Activated CD4-positive, alpha-beta memory T cell treated with anti-CD3 and anti-CD28 coated beads for 36 hours (primary cell): Measurements from ENCODE around the gene CDH23. TPM values are rescaled to one million over a fixed set of nuclear protein-coding genes. Genes with fewer than 3 reads are reported as not detected.

Source experiments
- CTCF ChIA-PET: fragments of 350-600 bp; sonication (Branson Sonifier 250); formaldehyde crosslinking; loops from one replicate; lab custom pipeline; 2021; ENCODE audit warnings: antibody characterized with exemption, inconsistent platforms; lab: Charles Lee
- POLR2A ChIA-PET: fragments of 350-600 bp; sonication (Branson Sonifier 250); formaldehyde crosslinking; loops from one replicate; lab custom pipeline; 2021; ENCODE audit warnings: antibody characterized with exemption; lab: Charles Lee
- DNase-seq: peaks from one replicate; pipeline ENCODE4 v3.0.0-alpha.2; 2020
- H3K27ac Mint-ChIP-seq: one replicate; pipeline ENCODE4 v1.8.0; 2021; ENCODE audit warnings: mixed read lengths
- H3K27me3 Mint-ChIP-seq: one replicate; pipeline ENCODE4 v1.8.0; 2021; ENCODE audit warnings: mixed read lengths
- H3K36me3 Mint-ChIP-seq: one replicate; pipeline ENCODE4 v1.8.0; 2021; ENCODE audit warnings: mixed read lengths
- H3K4me1 Mint-ChIP-seq: one replicate; pipeline ENCODE4 v1.8.0; 2021; ENCODE audit warnings: low read depth, mixed read lengths
- H3K4me3 Mint-ChIP-seq: one replicate; pipeline ENCODE4 v1.8.0; 2021; ENCODE audit warnings: mild to moderate bottlenecking, mixed read lengths
- H3K9me3 Mint-ChIP-seq: one replicate; pipeline ENCODE4 v1.8.0; 2021; ENCODE audit warnings: mixed read lengths
- intact Hi-C: fragments of 100-400 bp; cut with micrococcal nuclease; formaldehyde crosslinking; loops from one replicate; pipeline ENCODE4 v1.15.1; 2023
- total RNA-seq, 2 experiments: library from RNA; stranded (reverse); gene quantifications; one replicate each; pipeline ENCODE4 v1.2.3, GENCODE V29; 2021

The CDH23 gene
- total RNA-seq, 2 experiments from 2014 or later: 2.6 TPM

DNA sequence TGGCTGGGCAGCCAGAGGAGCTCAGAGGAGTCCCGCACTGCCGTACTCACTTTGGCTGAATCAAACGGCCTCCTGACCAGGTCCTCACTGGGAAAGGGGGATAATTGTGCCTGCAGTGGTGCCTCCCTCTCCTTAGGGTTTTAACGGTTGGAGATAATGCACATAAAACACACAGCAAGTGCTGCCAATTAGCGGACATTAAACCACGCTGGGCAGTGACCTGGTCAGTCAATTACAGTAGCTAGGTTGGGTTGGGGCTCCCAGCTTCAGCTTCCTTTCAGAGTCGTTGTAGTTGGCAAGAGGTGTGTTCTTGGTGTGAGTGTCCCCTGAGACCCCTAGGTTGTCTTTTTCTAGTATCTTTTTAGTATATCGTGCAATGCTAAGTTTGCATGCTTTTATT lies 176.2 kb downstream of the CDH23 start:
- H3K27me3 Mint-ChIP-seq: no peaks in the 10 kb centered on the region
- no peaks in the 10 kb centered on the region for H3K9me3 Mint-ChIP-seq
- H3K4me3 Mint-ChIP-seq: no peak overlapping the region
- intact Hi-C loops: no loop called here
- ChIA-PET POLR2A (no interaction called here), CTCF (interaction anchor here (0.7 to 5.4 kb wide), 4 partner anchors 52 to 189 kb away, joined by 3 to 32 read pairs (median 3); no protein-coding TSS in a partner anchor)
- no peaks in the 10 kb centered on the region for H3K4me1 Mint-ChIP-seq
- H3K27ac Mint-ChIP-seq: no peak overlapping the region
- DNase-seq: no peak
- no peaks in the 10 kb centered on the region for H3K36me3 Mint-ChIP-seq

DNA sequence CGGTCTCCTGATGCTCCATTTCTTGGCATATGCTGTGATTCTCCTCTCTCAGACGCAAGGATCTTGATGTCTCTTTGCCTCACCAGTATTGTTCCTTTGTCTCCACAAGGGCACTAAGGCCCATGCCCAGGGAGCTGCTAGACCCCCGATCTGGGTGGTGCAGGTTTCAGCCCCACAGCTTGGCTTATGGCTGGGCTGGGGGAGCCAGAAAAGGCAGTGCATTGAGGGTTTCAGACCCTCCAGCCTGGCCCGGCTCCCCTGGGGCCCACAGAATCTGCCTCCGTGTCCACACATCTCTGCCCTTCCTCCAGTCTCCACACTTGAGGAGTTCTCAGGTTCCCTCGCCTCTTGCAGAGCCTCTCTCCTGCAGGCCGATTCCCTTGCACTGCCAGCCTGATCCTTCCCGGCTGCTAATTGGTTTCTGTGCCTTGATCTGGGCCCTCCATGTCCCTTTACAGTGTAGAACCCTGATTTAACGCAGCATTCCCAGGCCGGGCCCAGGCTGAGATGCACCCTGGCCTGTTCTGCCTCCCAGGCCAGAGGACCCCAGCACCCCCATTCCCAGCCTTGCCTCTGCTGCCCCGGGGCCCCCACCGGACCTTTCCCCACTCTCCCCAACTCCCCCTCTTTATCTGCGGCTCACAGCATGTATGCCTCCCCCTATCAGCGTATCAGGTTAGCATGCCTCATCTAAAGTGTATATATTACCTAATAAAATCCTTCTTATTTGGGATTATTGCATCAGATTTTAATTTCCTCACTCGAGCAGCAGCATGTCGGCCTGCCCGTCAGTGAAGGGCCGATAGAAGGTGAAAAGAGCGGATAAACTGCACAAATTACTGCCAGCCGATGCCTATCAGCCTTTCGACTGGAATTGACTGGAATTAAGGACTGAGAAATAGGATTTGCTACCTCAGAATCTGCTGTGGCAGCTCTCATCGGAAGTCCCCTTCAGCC lies 177.1 kb downstream of the CDH23 start:
- intact Hi-C loops: no loop called here
- H3K9me3 Mint-ChIP-seq: no peaks in the 10 kb centered on the region
- no peak for DNase-seq
- no peaks in the 10 kb centered on the region for H3K27me3 Mint-ChIP-seq
- CTCF ChIA-PET: interaction anchor here (0.7 to 1.1 kb wide), 3 partner anchors 51 to 190 kb away, joined by 3 read pairs; no protein-coding TSS in a partner anchor
- no peaks in the 10 kb centered on the region for H3K4me1 Mint-ChIP-seq
- POLR2A ChIA-PET: no interaction called here
- H3K27ac Mint-ChIP-seq: no peak overlapping the region
- no peak overlapping the region for H3K4me3 Mint-ChIP-seq
- no peaks in the 10 kb centered on the region for H3K36me3 Mint-ChIP-seq

DNA sequence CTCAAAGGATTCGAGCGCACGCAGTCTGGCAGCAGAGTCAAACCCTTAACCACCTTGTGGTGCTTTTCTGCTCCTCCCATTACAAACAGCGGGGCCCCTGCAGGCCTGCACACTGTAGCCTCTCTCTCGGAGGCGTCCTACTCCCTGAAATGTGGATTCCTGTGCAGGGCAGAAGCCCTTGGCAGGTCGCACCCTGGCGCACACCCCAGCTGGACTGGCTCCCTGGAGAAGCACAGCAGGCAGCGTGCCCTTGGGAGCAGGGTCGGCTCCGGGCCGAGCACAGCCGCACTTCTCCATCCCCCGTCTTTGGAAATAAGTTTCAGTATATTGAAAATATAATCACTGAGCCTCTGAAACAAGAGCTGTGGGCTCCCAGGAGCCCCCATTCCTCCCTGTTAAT lies 178.7 kb downstream of the CDH23 start:
- Mint-ChIP-seq H3K36me3 (no peaks in the 10 kb centered on the region), H3K9me3 (no peaks in the 10 kb centered on the region), H3K4me1 (no peaks in the 10 kb centered on the region), H3K4me3 (no peak overlapping the region), H3K27me3 (no peaks in the 10 kb centered on the region), H3K27ac (no peak overlapping the region)
- intact Hi-C loops: no loop called here
- DNase-seq: no peak
- ChIA-PET CTCF (interaction anchor here (0.6 to 0.9 kb wide), 3 partner anchors 34 to 193 kb away, joined by 3 read pairs; no protein-coding TSS in a partner anchor), POLR2A (no interaction called here)

DNA sequence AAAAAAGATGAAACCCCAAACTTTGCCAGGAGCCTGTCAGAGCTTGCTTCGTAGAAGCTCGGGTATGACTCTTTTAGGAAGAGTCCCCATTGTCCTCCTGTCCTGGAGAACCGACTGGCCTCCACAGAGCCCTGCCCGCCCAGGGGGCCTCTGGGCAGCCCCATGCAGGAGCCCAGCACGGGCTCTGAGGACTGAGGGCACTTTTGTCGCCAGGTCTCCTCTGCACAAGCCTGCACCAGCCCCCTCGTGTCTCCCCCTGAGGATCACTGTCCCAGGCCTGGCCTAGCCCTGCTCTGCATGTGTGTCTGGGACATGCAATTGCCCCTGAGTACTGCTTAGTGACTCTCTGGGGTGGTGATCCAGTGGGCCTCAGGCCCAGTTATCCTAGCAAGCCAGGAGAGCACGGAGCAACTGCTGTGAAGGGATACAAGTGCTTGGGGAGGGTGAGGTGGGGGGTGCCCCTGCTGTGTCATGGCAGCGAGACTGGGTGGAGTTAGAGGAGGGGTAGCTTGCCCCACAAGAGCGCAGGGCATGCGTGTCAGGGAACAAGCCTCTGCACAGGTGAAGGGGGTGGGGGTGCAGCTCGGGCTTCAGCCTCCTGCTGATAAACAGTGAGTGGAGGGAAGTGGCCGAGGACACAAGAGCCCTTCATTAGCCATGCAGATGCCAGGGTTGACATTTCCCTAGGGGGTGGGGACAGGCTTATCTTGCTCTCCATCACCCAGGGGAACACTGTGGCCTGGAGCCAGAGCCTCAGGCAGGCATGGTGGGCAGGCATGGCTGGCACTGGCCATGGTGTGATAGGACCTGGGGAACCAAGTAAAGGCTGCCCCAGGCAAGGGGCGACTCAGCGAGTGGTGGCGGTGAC lies 179.4 kb downstream of the CDH23 start:
- H3K27ac Mint-ChIP-seq: no peak overlapping the region
- H3K4me1 Mint-ChIP-seq: no peaks in the 10 kb centered on the region
- no peaks in the 10 kb centered on the region for H3K36me3 Mint-ChIP-seq
- H3K4me3 Mint-ChIP-seq: no peak overlapping the region
- intact Hi-C loops: no loop called here
- no peak for DNase-seq
- ChIA-PET CTCF (interaction anchor here (0.6 to 0.9 kb wide), 3 partner anchors 33 to 194 kb away, joined by 3 read pairs; no protein-coding TSS in a partner anchor), POLR2A (no interaction called here)
- no peaks in the 10 kb centered on the region for H3K27me3 Mint-ChIP-seq
- H3K9me3 Mint-ChIP-seq: no peaks in the 10 kb centered on the region

DNA sequence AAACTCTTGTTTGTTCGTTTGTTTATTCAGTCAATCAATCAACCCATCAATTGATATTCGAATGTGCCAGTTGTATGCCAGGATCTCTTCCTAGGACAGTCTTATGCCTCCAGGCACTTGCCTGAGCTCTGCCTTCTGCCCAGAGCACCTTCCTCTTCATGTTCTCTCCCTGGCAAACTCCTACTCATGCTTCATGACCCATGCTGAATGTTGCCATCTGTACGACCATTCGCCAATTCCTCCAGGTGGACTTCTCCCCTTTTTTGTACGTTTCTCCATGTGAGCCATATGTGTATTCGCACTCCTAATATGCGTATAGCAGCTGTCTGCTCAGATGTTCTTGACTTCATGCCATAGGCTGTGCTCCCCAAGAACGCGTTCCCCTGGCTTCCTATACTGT lies 180.1 kb downstream of the CDH23 start:
- ChIA-PET POLR2A (no interaction called here), CTCF (interaction anchor here (0.7 kb wide), 1 partner anchor 8 kb away, joined by 3 read pairs; no protein-coding TSS in a partner anchor)
- Mint-ChIP-seq H3K4me1 (no peaks in the 10 kb centered on the region), H3K9me3 (no peaks in the 10 kb centered on the region), H3K27me3 (no peaks in the 10 kb centered on the region), H3K27ac (no peak overlapping the region), H3K4me3 (no peak overlapping the region), H3K36me3 (no peaks in the 10 kb centered on the region)
- no peak for DNase-seq
- intact Hi-C loops: no loop called here

DNA sequence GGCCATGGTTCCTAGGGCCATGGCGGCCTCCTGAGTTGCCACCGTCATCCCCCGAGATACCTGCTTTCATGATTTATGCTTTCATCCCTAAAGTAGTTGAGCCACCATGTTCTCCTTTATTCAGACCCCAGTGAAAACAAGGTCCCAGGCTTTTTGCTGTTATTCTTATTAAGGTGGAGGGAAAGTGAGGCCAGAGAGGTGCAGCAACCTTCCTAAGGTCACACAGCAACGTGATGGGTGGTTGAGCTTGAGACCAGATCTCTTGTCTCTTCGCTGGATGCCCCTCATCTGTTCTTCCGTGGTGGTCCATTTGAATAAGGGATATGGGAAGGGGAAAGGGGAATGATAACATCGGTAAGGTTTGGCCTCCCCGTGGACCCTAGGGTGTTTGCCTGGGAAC lies 180.6 kb downstream of the CDH23 start:
- Mint-ChIP-seq H3K27ac (no peak overlapping the region), H3K36me3 (no peaks in the 10 kb centered on the region), H3K27me3 (no peaks in the 10 kb centered on the region), H3K9me3 (no peaks in the 10 kb centered on the region), H3K4me3 (no peak overlapping the region), H3K4me1 (no peaks in the 10 kb centered on the region)
- POLR2A ChIA-PET: no interaction called here
- intact Hi-C loops: no loop called here
- CTCF ChIA-PET: interaction anchor here (0.7 to 1.0 kb wide), 2 partner anchors 8 to 9 kb away, joined by 3 read pairs; no protein-coding TSS in a partner anchor
- no peak for DNase-seq

DNA sequence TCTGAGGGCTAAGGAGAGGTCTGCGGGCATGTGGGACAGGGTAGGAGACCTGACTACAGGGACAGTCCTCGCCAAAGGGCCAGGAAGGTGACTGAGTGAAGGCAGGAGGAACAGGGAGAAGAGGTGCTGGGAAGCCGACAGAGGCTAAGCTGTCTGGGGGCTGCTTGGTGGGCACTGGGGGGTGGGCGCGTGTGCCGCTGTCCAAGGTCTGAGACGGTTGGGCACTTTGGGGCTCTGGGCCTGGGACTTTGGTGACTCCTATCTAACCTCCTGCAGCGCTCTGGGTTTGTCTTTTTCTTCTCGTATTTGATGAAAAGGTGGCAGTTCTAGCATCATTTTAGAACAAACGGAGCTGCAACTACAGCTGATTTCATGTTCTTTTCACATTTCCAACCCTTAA lies 181.3 kb downstream of the CDH23 start:
- no peak overlapping the region for H3K4me3 Mint-ChIP-seq
- CTCF ChIA-PET: interaction anchor here (1.0 to 1.7 kb wide), 2 partner anchors 8 to 9 kb away, joined by 3 to 8 read pairs; no protein-coding TSS in a partner anchor
- intact Hi-C loops: no loop called here
- H3K4me1 Mint-ChIP-seq: no peaks in the 10 kb centered on the region
- H3K9me3 Mint-ChIP-seq: no peaks in the 10 kb centered on the region
- POLR2A ChIA-PET: no interaction called here
- no peak for DNase-seq
- no peaks in the 10 kb centered on the region for H3K27me3 Mint-ChIP-seq
- H3K36me3 Mint-ChIP-seq: no peaks in the 10 kb centered on the region
- no peak overlapping the region for H3K27ac Mint-ChIP-seq

DNA sequence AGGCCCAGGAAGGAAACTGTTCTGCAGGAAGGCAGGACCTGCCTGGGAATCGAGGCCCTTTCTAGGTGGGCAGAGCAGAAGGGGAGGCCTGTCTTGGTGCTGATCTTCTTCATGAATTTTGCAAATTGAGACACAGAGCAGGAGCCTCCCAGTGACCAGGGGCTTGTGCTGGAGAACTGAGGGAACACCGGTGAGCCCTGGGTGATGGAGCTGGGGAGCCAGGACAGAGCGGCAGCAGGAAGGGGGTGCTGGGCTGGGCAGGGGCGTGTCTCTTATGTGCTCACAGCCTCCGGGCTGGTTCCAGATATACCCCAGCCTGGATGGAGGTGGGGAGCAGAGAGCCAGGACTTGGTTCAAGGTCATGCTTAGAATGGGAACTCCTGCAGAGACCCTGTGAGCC lies 182.9 kb downstream of the CDH23 start:
- intact Hi-C loops: no loop called here
- Mint-ChIP-seq H3K36me3 (no peaks in the 10 kb centered on the region), H3K27ac (no peak overlapping the region), H3K27me3 (no peaks in the 10 kb centered on the region), H3K4me1 (no peaks in the 10 kb centered on the region), H3K4me3 (no peak overlapping the region), H3K9me3 (no peaks in the 10 kb centered on the region)
- POLR2A ChIA-PET: no interaction called here
- no peak for DNase-seq
- CTCF ChIA-PET: no interaction called here

DNA sequence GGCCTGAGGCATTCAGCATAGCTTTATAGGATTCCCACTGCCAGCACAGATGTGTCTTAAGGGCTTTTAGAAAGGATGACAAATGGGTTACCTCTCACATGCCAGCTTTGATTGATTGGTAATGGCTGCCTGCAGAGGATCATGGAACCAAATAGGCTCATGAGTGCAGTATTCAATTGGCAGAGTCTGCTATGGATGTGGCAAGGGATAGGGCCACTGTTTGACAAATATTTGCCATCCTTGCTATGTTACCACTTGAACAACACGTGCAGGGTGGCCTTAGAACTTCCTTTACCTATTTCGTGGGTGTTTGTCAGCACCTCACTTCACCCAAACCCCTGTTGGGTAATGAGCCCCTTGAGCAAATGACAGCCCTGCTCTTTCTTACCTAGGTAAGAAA lies 183.7 kb downstream of the CDH23 start:
- H3K9me3 Mint-ChIP-seq: no peaks in the 10 kb centered on the region
- no peak overlapping the region for H3K27ac Mint-ChIP-seq
- no peak overlapping the region for H3K4me3 Mint-ChIP-seq
- intact Hi-C loops: no loop called here
- H3K4me1 Mint-ChIP-seq: no peaks in the 10 kb centered on the region
- ChIA-PET CTCF (no interaction called here), POLR2A (no interaction called here)
- DNase-seq: no peak
- H3K36me3 Mint-ChIP-seq: no peaks in the 10 kb centered on the region
- no peaks in the 10 kb centered on the region for H3K27me3 Mint-ChIP-seq

DNA sequence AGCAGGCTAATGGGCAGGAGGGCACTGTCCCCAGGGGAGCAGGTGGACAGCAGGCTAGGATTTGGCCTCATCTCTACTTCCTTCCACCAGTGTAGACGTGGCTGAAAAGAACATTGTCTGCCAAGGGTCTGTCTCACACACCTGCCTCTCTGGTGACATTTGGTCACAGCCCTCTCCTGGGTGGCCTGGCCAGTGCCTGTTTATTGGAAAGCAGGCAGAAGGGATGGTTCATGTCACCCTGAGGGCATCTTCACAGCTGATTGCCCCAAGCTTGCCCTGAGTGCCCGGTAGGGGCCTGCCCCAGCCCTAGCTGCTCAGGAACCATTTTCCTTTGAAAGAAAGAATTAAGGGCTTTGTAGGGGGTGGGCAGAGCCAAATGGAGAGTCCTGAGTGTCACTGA lies 184.2 kb downstream of the CDH23 start:
- H3K4me3 Mint-ChIP-seq: no peak overlapping the region
- POLR2A ChIA-PET: no interaction called here
- H3K27me3 Mint-ChIP-seq: no peaks in the 10 kb centered on the region
- intact Hi-C loops: no loop called here
- H3K9me3 Mint-ChIP-seq: no peaks in the 10 kb centered on the region
- no peak for DNase-seq
- H3K4me1 Mint-ChIP-seq: no peaks in the 10 kb centered on the region
- H3K36me3 Mint-ChIP-seq: no peaks in the 10 kb centered on the region
- CTCF ChIA-PET: no interaction called here
- no peak overlapping the region for H3K27ac Mint-ChIP-seq

DNA sequence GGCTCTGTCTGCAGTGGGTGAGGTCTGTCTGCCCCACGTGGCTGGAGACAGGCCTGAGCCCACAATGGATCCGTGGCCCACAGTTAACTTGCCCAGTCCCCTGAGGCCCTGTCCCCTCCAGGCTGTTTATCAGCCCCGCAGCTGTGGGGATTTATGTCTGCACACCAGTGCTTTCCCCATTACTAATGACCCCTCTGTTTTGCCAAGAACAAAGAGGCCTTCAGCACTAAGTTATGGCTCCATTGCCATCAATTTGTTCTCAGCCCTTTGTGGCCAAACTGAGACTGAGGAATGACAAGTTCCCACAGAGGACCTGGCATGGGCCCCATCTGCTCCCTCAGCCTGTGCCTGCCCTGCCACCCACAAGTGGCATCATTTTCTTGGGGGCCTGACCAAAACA lies 184.7 kb downstream of the CDH23 start:
- H3K27ac Mint-ChIP-seq: no peak overlapping the region
- H3K9me3 Mint-ChIP-seq: no peaks in the 10 kb centered on the region
- no peak for DNase-seq
- intact Hi-C loops: no loop called here
- CTCF ChIA-PET: interaction anchor here (1.9 kb wide), 1 partner anchor 11 kb away, joined by 11 read pairs; no protein-coding TSS in a partner anchor
- no peaks in the 10 kb centered on the region for H3K4me1 Mint-ChIP-seq
- POLR2A ChIA-PET: no interaction called here
- no peak overlapping the region for H3K4me3 Mint-ChIP-seq
- H3K36me3 Mint-ChIP-seq: no peaks in the 10 kb centered on the region
- H3K27me3 Mint-ChIP-seq: no peaks in the 10 kb centered on the region

DNA sequence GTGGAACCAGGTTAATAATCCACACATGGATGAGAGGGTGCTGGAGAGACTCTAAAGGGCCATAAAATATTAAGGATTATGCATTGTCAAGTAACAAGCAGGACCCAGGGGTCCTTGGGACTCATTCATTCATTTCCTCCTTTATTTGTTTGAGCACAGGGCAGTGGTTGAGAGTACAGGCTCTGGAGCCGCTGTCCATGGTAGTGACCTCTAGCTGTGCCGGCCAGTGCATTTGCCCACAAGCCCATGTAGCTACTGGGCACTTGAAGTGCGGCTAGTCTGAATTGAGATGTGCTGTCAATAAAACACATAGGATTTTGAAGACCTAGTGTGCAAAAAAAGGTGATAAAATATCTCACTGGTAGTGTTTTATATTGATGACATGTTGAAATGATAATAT lies 185.3 kb downstream of the CDH23 start:
- H3K36me3 Mint-ChIP-seq: no peaks in the 10 kb centered on the region
- H3K9me3 Mint-ChIP-seq: no peaks in the 10 kb centered on the region
- H3K27me3 Mint-ChIP-seq: no peaks in the 10 kb centered on the region
- DNase-seq: no peak
- H3K27ac Mint-ChIP-seq: no peak overlapping the region
- CTCF ChIA-PET: interaction anchor here (1.9 kb wide), 1 partner anchor 12 kb away, joined by 11 read pairs; no protein-coding TSS in a partner anchor
- intact Hi-C loops: no loop called here
- no peaks in the 10 kb centered on the region for H3K4me1 Mint-ChIP-seq
- POLR2A ChIA-PET: no interaction called here
- no peak overlapping the region for H3K4me3 Mint-ChIP-seq
